ENCODE measurements around the gene IQGAP3.

DNA sequence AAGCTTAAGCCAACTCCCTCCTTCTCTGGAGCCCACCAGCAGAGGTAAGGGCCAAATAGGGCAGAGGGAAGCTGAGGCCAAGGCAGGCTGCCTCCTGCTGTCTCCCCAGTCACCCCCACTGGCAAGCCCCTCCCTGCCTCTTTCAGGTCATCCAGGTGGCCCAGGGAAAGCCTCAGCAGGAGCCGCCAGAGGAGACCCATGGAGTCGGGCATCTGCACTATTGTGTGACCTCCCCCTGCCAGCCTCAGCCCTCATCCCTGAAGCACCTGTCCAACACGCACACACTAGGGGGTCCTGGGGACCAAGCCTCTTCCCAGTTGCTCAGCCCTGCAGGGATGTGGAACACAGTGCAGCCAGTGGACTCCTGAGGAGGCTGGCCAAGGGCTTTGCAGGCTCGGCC, 14.0 kb upstream of the IQGAP3 start:
- TF ChIP-seq, protein P1, sequence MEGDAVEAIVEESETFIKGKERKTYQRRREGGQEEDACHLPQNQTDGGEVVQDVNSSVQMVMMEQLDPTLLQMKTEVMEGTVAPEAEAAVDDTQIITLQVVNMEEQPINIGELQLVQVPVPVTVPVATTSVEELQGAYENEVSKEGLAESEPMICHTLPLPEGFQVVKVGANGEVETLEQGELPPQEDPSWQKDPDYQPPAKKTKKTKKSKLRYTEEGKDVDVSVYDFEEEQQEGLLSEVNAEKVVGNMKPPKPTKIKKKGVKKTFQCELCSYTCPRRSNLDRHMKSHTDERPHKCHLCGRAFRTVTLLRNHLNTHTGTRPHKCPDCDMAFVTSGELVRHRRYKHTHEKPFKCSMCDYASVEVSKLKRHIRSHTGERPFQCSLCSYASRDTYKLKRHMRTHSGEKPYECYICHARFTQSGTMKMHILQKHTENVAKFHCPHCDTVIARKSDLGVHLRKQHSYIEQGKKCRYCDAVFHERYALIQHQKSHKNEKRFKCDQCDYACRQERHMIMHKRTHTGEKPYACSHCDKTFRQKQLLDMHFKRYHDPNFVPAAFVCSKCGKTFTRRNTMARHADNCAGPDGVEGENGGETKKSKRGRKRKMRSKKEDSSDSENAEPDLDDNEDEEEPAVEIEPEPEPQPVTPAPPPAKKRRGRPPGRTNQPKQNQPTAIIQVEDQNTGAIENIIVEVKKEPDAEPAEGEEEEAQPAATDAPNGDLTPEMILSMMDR (IDR thresholded peaks at IDR 0.05 in 8 of 11, conservative IDR thresholded peaks at IDR 0.05 in 3 of 11): no peak
- no peak for TF ChIP-seq POLR2AphosphoS5 (IDR thresholded peaks at IDR 0.05)
